HCT116 (cell line): ENCODE data around the gene TLN1. TPM values are rescaled to one million over a fixed set of nuclear protein-coding genes. Genes with fewer than 3 reads are reported as not detected.

ENCODE experiments used
- ATAC-seq: fragments of 200-7000 bp; cut with Tn5 transposase; 2 replicates; pipeline ENCODE4 v1.9.1; 2020; ENCODE audit warnings: mild to moderate bottlenecking, moderate library complexity
- BruUV-seq: library from RNA; stranded (reverse); fragments of 400-500 nt; replicated peaks from 2 replicates; lab custom pipeline; 2021; lab: Mats Ljungman, UMichigan
- CTCF ChIA-PET: fragments of 300-600 bp; sonication (Branson Sonifier 250); formaldehyde crosslinking; loops from one replicate; lab custom pipeline; 2021; ENCODE audit warnings: antibody characterized with exemption; lab: Charles Lee
- POLR2A ChIA-PET: fragments of 300-600, 350-600 bp; sonication (Branson Sonifier 250); formaldehyde crosslinking; loops from one replicate; lab custom pipeline; 2021; ENCODE audit warnings: antibody characterized with exemption; lab: Charles Lee
- RAD21 ChIA-PET, 2 experiments: fragments of 300-600 bp; sonication (Branson Sonifier 250); formaldehyde crosslinking; loops; one replicate each; lab custom pipeline; 2023; ENCODE audit warnings: low total read pairs in 2 of 2; ENCODE audit not compliant: uncharacterized antibody in 2 of 2, unreplicated experiment in 2 of 2, low non-redundant PET in 1 of 2; lab: Charles Lee
- DNase-seq: peaks from one replicate; pipeline ENCODE4 v3.0.0-alpha.2; 2010; ENCODE audit warnings: low read depth, low spot score
- H2AFZ ChIP-seq: fragments of 200-600 bp; shearing (Covaris generic), sonication (generic); 2 replicates; pipeline ENCODE4 v1.6.1; 2017; ENCODE audit warnings: low read depth, mixed run types, mixed read lengths, antibody characterized with exemption, low read length; ENCODE audit not compliant: poor library complexity, severe bottlenecking
- H3K27ac ChIP-seq: 2 replicates; pipeline ENCODE4 v1.5.1; 2012; ENCODE audit warnings: low read depth, low read length
- H3K27me3 ChIP-seq: fragments of 200-600 bp; sonication (generic); 2 replicates; pipeline ENCODE4 v1.6.1; 2016; ENCODE audit warnings: mixed run types, low read length, mixed read lengths; ENCODE audit not compliant: insufficient read depth
- H3K36me3 ChIP-seq, 2 experiments: fragments of 200-500 bp in 1 of 2; fragments of 200-600 bp in 1 of 2; sonication (Bioruptor generic) in 1 of 2; sonication (generic) in 1 of 2; 2 replicates each; pipeline versions ENCODE4 v1.5.1 to v1.6.1; 2014 to 2016; ENCODE audit warnings: low read length in 2 of 2, inconsistent platforms in 1 of 2, mixed read lengths in 1 of 2, mixed run types in 1 of 2; ENCODE audit not compliant: insufficient read depth in 2 of 2, control insufficient read depth in 1 of 2
- H3K4me1 ChIP-seq, 2 experiments: fragments of 200-600 bp in 1 of 2; sonication (generic) in 1 of 2; 2 replicates each; pipeline versions ENCODE4 v1.5.1 to v1.6.1; 2012 to 2017; ENCODE audit warnings: low read length in 2 of 2, inconsistent platforms in 1 of 2, mild to moderate bottlenecking in 1 of 2, mixed read lengths in 1 of 2, mixed run types in 1 of 2, moderate library complexity in 1 of 2; ENCODE audit not compliant: insufficient read depth in 2 of 2, control insufficient read depth in 1 of 2
- H3K4me2 ChIP-seq: fragments of 200-600 bp; sonication (generic); 2 replicates; pipeline ENCODE4 v1.6.1; 2017; ENCODE audit warnings: mixed run types, low read length, mixed read lengths
- H3K4me3 ChIP-seq, 2 experiments: fragments of 200-600 bp in 1 of 2; sonication (generic) in 1 of 2; replicated peaks in 1 of 2; 2 replicates each; pipeline ENCODE4 v1.5.1; 2011 to 2016; ENCODE audit warnings: low read length in 2 of 2, control low read depth in 1 of 2, low read depth in 1 of 2, mild to moderate bottlenecking in 1 of 2, mixed read lengths in 1 of 2, mixed run types in 1 of 2
- H3K79me2 ChIP-seq: fragments of 200-600 bp; sonication (generic); 2 replicates; pipeline ENCODE4 v1.6.1; 2017; ENCODE audit warnings: mild to moderate bottlenecking, mixed run types, low read length, moderate library complexity, mixed read lengths; ENCODE audit not compliant: insufficient read depth
- H3K9ac ChIP-seq: fragments of 200-600 bp; sonication (generic); 2 replicates; pipeline ENCODE4 v1.6.1; 2016; ENCODE audit warnings: low read length, mixed read lengths
- H3K9me2 ChIP-seq: fragments of 200-600 bp; sonication (generic), shearing (Covaris generic); 2 replicates; pipeline ENCODE4 v1.6.1; 2017; ENCODE audit warnings: mixed run types, mild to moderate bottlenecking, moderate library complexity; ENCODE audit not compliant: insufficient read depth
- H3K9me3 ChIP-seq, 2 experiments: fragments of 200-500 bp in 1 of 2; fragments of 200-600 bp in 1 of 2; sonication (Bioruptor generic) in 1 of 2; sonication (generic) in 1 of 2; 2 replicates each; pipeline ENCODE4 v1.6.1; 2014 to 2017; ENCODE audit warnings: low read length in 2 of 2, mixed read lengths in 2 of 2, inconsistent platforms in 1 of 2, low read depth in 1 of 2, mild to moderate bottlenecking in 1 of 2, mixed run types in 1 of 2, moderate library complexity in 1 of 2; ENCODE audit not compliant: control insufficient read depth in 1 of 2, insufficient read depth in 1 of 2
- H4K20me1 ChIP-seq: fragments of 200-600 bp; sonication (generic), shearing (Covaris generic); 2 replicates; pipeline ENCODE4 v1.6.1; 2017; ENCODE audit warnings: mixed run types, mild to moderate bottlenecking, moderate library complexity; ENCODE audit not compliant: insufficient read depth
- CBX3 ChIP-seq: IDR thresholded peaks from 2 replicates; pipeline ENCODE4 v1.6.1; 2012; ENCODE audit warnings: low read depth
- CTCF ChIP-seq, 3 experiments: fragments of 200-600 bp in 1 of 3; sonication (generic) in 1 of 3; IDR thresholded peaks in 2 of 3; conservative IDR thresholded peaks in 1 of 3; 2 replicates each; pipeline ENCODE4 v1.5.1; 2012 to 2017; ENCODE audit warnings: low read depth in 2 of 3, low read length in 2 of 3, antibody characterized with exemption in 1 of 3, borderline replicate concordance in 1 of 3, control low read depth in 1 of 3, mild to moderate bottlenecking in 1 of 3, mixed read lengths in 1 of 3, mixed run types in 1 of 3, moderate library complexity in 1 of 3; ENCODE audit not compliant: insufficient read depth in 1 of 3
- POLR2A ChIP-seq: IDR thresholded peaks from 2 replicates; pipeline ENCODE4 v1.7.0; 2011; ENCODE audit warnings: borderline replicate concordance; ENCODE audit not compliant: insufficient read depth, insufficient read length; ENCODE audit errors: extremely low read depth
- SP1 ChIP-seq: IDR thresholded peaks from 2 replicates; pipeline ENCODE4 v1.6.1; 2012; ENCODE audit warnings: low read depth
- ZBTB33 ChIP-seq: IDR thresholded peaks from 2 replicates; pipeline ENCODE4 v1.6.1; 2011; ENCODE audit warnings: mild to moderate bottlenecking, low read length, moderate library complexity; ENCODE audit not compliant: insufficient replicate concordance; ENCODE audit errors: extremely low read depth
- intact Hi-C: fragments of 100-400 bp; cut with micrococcal nuclease; formaldehyde crosslinking; loops from 2 replicates; pipeline ENCODE4 v1.10.0; 2022
- total RNA-seq: library from RNA; stranded (reverse); gene quantifications from one replicate; pipeline ENCODE4 v1.2.1, GENCODE V29; 2021; ENCODE audit not compliant: unreplicated experiment

Gene TLN1
- total RNA-seq, 1 experiment from 2014 or later = 144 TPM

- peak overlapping the region; percentile 7 for H2AFZ ChIP-seq
- peak; percentile 79 for DNase-seq
- RAD21 ChIA-PET = no interaction called here
- POLR2A ChIA-PET = interaction anchor here (1.0 to 2.6 kb wide), 9 partner anchors 16 to 214 kb away, joined by 3 to 23 read pairs (median 5); partner anchors contain the start of genes ARHGEF39, CCDC107, GBA2 and RGP1
- peak overlapping the region; percentile 90 for H3K27ac ChIP-seq
- intact Hi-C loops = loop anchor here (1.0 kb wide), 2 partner anchors 16 to 76 kb away; partner anchors contain the start of genes GBA2 and RGP1
- peaks cover 53% of the 10 kb centered on the region for H3K79me2 ChIP-seq
- CTCF ChIA-PET = interaction anchor here (0.8 to 4.0 kb wide), 15 partner anchors 9 to 179 kb away, joined by 3 to 21 read pairs (median 6); partner anchors contain the start of genes ARHGEF39, CCDC107, GBA2 and RGP1
- H4K20me1 ChIP-seq = no peaks in the 10 kb centered on the region
- H3K27me3 ChIP-seq = no peaks in the 10 kb centered on the region
- peak overlapping the region; percentile 92 to 94 for H3K4me3 ChIP-seq
- TSS peak; percentile 78 for BruUV-seq
- peak overlapping the region; percentile 81 for H3K4me2 ChIP-seq
- TF ChIP-seq CTCF (IDR thresholded peaks at IDR 0.05 in 2 of 3, conservative IDR thresholded peaks at IDR 0.05 in 1 of 3; ENCODE audit: borderline replicate concordance in 1 of 3, insufficient read depth in 1 of 3, low read depth in 2 of 3, low read length in 2 of 3) (peak in 1 of 3 experiments; percentile 27; a peak in 2 of 6 replicates), POLR2A (no peak), ZBTB33 (no peak), SP1 (no peak), CBX3 (no peak)
- TF ChIP-seq, all 23 proteins: peak for 1
- Histone ChIP-seq H3K9ac (peak overlapping the region; percentile 83), H3K9me3 (no peaks in the 10 kb centered on the region), H3K36me3 (peaks cover 19 to 23% of the 10 kb centered on the region in 2 experiments; a peak in 3 of 4 replicates), H3K9me2 (no peaks in the 10 kb centered on the region), H3K4me1 (peaks cover 22 to 37% of the 10 kb centered on the region in 2 experiments)
- ATAC-seq = peak; percentile 24
These were observed 976 bp upstream of the TLN1 start for GRCh38 chr9:35732800-35733541.
